Measurements from ENCODE around the gene KMT5B.

Gene KMT5B

DNA sequence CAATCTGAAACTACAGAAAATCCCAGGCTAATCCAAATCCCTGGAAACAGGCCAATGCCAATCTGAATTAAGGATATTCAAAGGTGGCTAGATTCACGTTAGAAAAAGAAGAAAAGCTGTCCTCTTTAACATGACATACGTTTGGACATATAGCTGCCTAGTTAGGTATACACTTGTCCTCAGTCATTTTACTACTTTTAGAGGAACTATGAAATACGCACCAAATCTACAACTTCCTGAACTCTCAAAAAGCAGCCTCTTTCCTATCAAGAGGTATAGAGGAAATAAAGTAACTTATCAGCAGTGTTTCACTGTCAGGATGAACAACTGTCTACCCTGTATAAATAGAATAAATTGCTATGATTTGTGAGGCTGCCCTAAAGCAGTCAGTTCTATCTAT, 24.0 kb downstream of the KMT5B start:
- Histone ChIP-seq H3K27me3 (replicated peaks; ENCODE audit: control insufficient read depth, insufficient read depth, low read length, poor library complexity, severe bottlenecking) (no peaks in the 10 kb centered on the region), H3K4me1 (ENCODE audit: control insufficient read depth, insufficient read depth, low read length, poor library complexity, severe bottlenecking) (peaks cover 4% of the 10 kb centered on the region), H3K4me3 (ENCODE audit: insufficient read depth, low read depth, low read length, poor library complexity, severe bottlenecking) (no peak overlapping the region), H3K36me3 (ENCODE audit: control insufficient read depth, insufficient read depth, low read length) (peaks cover 12% of the 10 kb centered on the region), H3K9me3 (ENCODE audit: control insufficient read depth, low read length) (no peaks in the 10 kb centered on the region), H3K27ac (ENCODE audit: insufficient read depth, low read length, poor library complexity, severe bottlenecking) (no peak overlapping the region)
- DNase-seq = no peak

DNA sequence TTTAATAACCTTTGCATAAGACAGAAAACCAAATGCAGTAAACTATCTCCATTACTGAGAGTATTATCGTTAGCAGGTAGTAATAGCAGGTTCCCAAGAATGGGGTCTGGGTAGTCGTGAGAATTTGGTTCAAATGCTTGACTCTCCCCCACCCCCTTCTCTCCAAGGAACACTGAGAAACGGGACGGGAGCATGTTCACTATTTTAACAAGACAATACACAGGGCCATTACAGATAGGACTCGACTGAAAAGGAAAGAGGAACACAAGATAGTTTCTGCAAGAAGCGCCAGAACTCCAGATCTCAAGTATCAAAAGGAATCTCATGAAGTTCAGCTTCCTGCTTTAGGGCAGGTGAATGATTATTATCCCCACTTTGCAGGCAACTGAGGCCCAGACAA, 27.0 kb downstream of the KMT5B start:
- Histone ChIP-seq H3K9me3 (ENCODE audit: control insufficient read depth, low read length) (no peaks in the 10 kb centered on the region), H3K36me3 (ENCODE audit: control insufficient read depth, insufficient read depth, low read length) (peaks cover 24% of the 10 kb centered on the region)

DNA sequence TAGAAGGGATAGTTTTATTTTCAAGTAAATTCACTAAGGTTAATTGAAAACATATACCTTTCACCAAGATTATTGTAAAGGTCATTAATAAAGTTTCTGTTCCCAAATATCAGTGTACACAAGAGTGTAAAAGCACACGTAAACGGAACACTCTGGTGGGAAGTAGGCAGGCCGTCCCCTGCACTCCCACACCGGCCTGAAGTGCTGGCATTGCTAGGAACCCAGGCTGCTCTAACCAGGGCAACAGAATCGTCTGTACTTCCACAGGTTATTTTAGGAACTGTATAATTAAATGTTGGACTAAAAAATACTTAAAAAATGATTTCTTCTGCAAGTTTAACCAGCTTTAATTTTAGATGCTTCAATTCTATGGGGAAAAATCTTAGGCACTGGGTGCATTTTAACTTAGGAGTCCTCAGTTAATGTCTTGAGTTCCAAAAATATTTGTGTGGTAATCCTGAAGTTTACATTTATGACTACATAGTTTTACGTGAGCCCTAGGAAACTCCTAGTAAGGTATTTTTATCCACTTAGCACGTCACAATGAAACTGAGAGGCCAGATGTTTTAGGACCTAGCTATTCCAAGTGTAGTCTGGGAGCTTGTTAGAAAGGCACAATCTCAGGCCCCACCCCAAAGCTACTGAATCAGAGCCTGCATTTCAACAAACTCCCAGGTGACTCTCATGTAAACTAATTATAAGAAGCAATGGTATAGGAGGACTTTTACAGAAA, 31.2 kb downstream of the KMT5B start:
- peaks cover 35% of the 10 kb centered on the region for H3K36me3 ChIP-seq (ENCODE audit: control insufficient read depth, insufficient read depth, low read length)
- no peak for DNase-seq
- no peaks in the 10 kb centered on the region for H3K4me1 ChIP-seq (ENCODE audit: control insufficient read depth, insufficient read depth, low read length, poor library complexity, severe bottlenecking)

More for the DNA sequence above, 27.0 kb downstream of the KMT5B start:
- H3K4me1 ChIP-seq (ENCODE audit: control insufficient read depth, insufficient read depth, low read length, poor library complexity, severe bottlenecking) = no peaks in the 10 kb centered on the region
- no peaks in the 10 kb centered on the region for H3K27me3 ChIP-seq (replicated peaks; ENCODE audit: control insufficient read depth, insufficient read depth, low read length, poor library complexity, severe bottlenecking)
- no peak overlapping the region for H3K4me3 ChIP-seq (ENCODE audit: insufficient read depth, low read depth, low read length, poor library complexity, severe bottlenecking)
- H3K27ac ChIP-seq (ENCODE audit: insufficient read depth, low read length, poor library complexity, severe bottlenecking) = no peak overlapping the region
- no peak for DNase-seq

DNA sequence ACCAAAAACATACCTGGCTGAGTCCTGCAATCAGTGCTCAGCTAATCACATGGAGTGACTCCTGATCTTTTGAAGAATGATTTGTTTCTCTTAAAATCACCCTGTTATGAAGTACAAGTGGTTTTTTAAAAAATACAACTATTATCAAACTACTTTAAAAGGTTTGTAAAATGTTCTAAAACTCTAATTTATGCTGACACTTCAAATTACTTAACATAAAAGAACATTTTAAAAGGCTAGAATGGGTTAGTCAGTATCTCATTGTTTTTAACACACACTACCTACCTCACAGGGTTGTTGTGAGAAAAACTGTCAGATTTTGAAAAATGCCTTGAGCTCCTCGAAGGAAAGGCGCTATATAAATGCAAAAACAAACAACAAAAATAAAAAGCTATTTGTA, 33.2 kb downstream of the KMT5B start:
- no peaks in the 10 kb centered on the region for H3K4me1 ChIP-seq (ENCODE audit: control insufficient read depth, insufficient read depth, low read length, poor library complexity, severe bottlenecking)
- H3K4me3 ChIP-seq (ENCODE audit: insufficient read depth, low read depth, low read length, poor library complexity, severe bottlenecking) = no peak overlapping the region
- H3K9me3 ChIP-seq (ENCODE audit: control insufficient read depth, low read length) = no peaks in the 10 kb centered on the region
- H3K36me3 ChIP-seq (ENCODE audit: control insufficient read depth, insufficient read depth, low read length) = peaks cover 36% of the 10 kb centered on the region
- DNase-seq = no peak
- H3K27me3 ChIP-seq (replicated peaks; ENCODE audit: control insufficient read depth, insufficient read depth, low read length, poor library complexity, severe bottlenecking) = no peaks in the 10 kb centered on the region
- H3K27ac ChIP-seq (ENCODE audit: insufficient read depth, low read length, poor library complexity, severe bottlenecking) = no peak overlapping the region

More for the DNA sequence above, 31.2 kb downstream of the KMT5B start:
- Histone ChIP-seq H3K27me3 (replicated peaks; ENCODE audit: control insufficient read depth, insufficient read depth, low read length, poor library complexity, severe bottlenecking) (no peaks in the 10 kb centered on the region), H3K4me3 (ENCODE audit: insufficient read depth, low read depth, low read length, poor library complexity, severe bottlenecking) (no peak overlapping the region), H3K27ac (ENCODE audit: insufficient read depth, low read length, poor library complexity, severe bottlenecking) (no peak overlapping the region), H3K9me3 (ENCODE audit: control insufficient read depth, low read length) (no peaks in the 10 kb centered on the region)

DNA sequence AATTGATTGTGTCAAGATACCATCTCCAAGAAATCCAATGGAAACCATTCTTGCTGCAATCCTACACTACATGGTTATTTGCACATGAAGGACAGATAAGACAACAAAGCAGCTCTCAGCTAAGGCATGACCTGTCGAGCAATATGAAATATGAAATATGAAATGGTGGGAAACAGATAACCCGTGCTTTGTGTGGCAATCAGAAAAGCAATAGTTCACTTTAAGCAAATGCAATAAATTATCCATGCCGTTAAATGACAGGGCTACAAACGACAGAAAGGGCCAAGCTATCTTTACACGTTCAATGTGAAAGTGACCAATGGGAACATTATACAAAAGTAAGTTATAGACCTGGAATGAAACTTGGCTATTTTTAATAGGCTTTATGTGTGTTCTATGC, 35.2 kb downstream of the KMT5B start:
- Histone ChIP-seq H3K4me3 (ENCODE audit: insufficient read depth, low read depth, low read length, poor library complexity, severe bottlenecking) (no peak overlapping the region), H3K9me3 (ENCODE audit: control insufficient read depth, low read length) (no peaks in the 10 kb centered on the region), H3K36me3 (ENCODE audit: control insufficient read depth, insufficient read depth, low read length) (peaks cover 44% of the 10 kb centered on the region), H3K4me1 (ENCODE audit: control insufficient read depth, insufficient read depth, low read length, poor library complexity, severe bottlenecking) (no peaks in the 10 kb centered on the region), H3K27ac (ENCODE audit: insufficient read depth, low read length, poor library complexity, severe bottlenecking) (no peak overlapping the region), H3K27me3 (replicated peaks; ENCODE audit: control insufficient read depth, insufficient read depth, low read length, poor library complexity, severe bottlenecking) (no peaks in the 10 kb centered on the region)
- DNase-seq = no peak

DNA sequence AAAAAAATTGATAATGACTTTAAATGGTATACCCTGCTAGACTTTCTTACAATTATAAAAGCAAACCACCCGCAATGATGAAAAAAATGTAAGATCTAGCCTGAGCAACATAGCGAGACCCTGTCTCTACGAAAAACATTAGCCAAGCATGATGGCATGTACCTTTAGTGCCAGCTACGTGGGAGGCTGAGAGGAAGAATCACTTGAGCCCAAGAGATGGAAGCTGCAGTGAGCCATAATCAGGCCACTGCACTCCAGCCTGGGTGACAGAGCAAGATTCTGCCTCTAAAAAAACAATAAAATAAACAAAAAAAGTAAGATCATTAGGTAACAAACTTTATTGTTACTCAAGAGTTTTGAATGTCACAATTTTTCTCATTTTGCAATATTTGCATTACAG, 39.2 kb downstream of the KMT5B start:
- no peak for DNase-seq
- H3K4me3 ChIP-seq (ENCODE audit: insufficient read depth, low read depth, low read length, poor library complexity, severe bottlenecking) = no peak overlapping the region
- H3K9me3 ChIP-seq (ENCODE audit: control insufficient read depth, low read length) = no peaks in the 10 kb centered on the region
- H3K27me3 ChIP-seq (replicated peaks; ENCODE audit: control insufficient read depth, insufficient read depth, low read length, poor library complexity, severe bottlenecking) = no peaks in the 10 kb centered on the region
- H3K27ac ChIP-seq (ENCODE audit: insufficient read depth, low read length, poor library complexity, severe bottlenecking) = no peak overlapping the region
- H3K36me3 ChIP-seq (ENCODE audit: control insufficient read depth, insufficient read depth, low read length) = peaks cover 63% of the 10 kb centered on the region
- no peaks in the 10 kb centered on the region for H3K4me1 ChIP-seq (ENCODE audit: control insufficient read depth, insufficient read depth, low read length, poor library complexity, severe bottlenecking)

DNA sequence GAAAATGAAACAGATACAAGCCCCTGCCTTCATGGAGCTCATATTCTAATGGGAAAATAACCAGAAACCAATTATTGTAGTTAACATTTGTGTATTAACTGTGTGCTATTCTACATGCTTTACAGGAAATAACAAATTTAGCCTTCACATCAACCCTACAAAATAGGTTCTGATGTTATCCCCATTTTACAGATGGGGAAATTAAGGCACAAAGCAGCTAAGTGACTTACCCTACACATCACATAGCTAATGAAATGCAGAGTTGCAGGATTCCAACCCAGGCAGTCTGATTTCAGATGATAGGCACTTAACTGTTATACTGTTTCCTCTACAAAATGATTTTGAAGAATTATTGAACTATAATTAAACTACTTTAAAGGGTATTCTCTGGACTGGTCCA, 43.7 kb downstream of the KMT5B start:
- no peak for DNase-seq
- no peaks in the 10 kb centered on the region for H3K9me3 ChIP-seq (ENCODE audit: control insufficient read depth, low read length)

DNA sequence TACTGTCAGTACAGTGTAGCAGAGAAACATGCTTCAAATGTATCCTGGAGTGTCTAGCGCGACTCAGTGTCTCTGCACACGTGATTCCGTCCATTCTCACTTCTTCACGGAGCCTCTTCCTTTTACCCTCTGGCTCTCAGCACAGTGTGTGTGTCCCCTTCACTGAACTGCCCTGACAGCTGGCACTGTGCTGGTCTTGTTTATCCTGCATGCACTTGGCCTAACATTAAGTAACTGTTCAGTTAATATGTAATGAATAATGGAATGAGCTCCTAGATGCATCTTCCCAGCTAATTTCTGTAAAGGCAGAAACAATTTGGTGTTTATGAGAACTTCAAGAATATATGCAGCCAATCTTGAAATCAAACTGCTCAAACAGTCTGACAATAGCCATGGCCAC, 44.4 kb downstream of the KMT5B start:
- no peak overlapping the region for H3K4me3 ChIP-seq (ENCODE audit: insufficient read depth, low read depth, low read length, poor library complexity, severe bottlenecking)
- DNase-seq = no peak
- no peaks in the 10 kb centered on the region for H3K4me1 ChIP-seq (ENCODE audit: control insufficient read depth, insufficient read depth, low read length, poor library complexity, severe bottlenecking)
- H3K27me3 ChIP-seq (replicated peaks; ENCODE audit: control insufficient read depth, insufficient read depth, low read length, poor library complexity, severe bottlenecking) = no peaks in the 10 kb centered on the region
- no peak overlapping the region for H3K27ac ChIP-seq (ENCODE audit: insufficient read depth, low read length, poor library complexity, severe bottlenecking)
- no peaks in the 10 kb centered on the region for H3K9me3 ChIP-seq (ENCODE audit: control insufficient read depth, low read length)
- peaks cover 67% of the 10 kb centered on the region for H3K36me3 ChIP-seq (ENCODE audit: control insufficient read depth, insufficient read depth, low read length)

More for the DNA sequence above, 43.7 kb downstream of the KMT5B start:
- no peaks in the 10 kb centered on the region for H3K27me3 ChIP-seq (replicated peaks; ENCODE audit: control insufficient read depth, insufficient read depth, low read length, poor library complexity, severe bottlenecking)
- H3K4me3 ChIP-seq (ENCODE audit: insufficient read depth, low read depth, low read length, poor library complexity, severe bottlenecking) = no peak overlapping the region
- no peak overlapping the region for H3K27ac ChIP-seq (ENCODE audit: insufficient read depth, low read length, poor library complexity, severe bottlenecking)
- H3K4me1 ChIP-seq (ENCODE audit: control insufficient read depth, insufficient read depth, low read length, poor library complexity, severe bottlenecking) = no peaks in the 10 kb centered on the region
- H3K36me3 ChIP-seq (ENCODE audit: control insufficient read depth, insufficient read depth, low read length) = peaks cover 67% of the 10 kb centered on the region

DNA sequence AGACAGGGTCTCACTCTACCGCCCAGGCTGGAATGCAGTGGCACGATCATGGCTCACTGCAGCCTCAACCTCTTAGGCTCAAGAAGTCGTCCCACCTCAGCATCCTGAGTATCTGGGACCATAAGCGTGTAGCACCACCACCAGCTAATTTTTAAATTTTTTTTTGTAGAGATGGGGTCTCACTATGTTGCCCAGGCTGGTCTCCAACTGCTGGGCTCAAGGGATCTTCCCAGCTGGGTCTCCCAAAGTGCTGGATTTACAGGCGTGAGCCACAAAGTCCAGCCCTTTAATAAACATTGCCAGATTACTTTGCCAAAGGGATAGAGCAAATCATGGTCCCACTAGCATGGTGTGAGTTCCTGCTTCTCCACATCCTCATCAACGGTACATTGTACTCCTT, 45.6 kb downstream of the KMT5B start:
- H3K4me1 ChIP-seq (ENCODE audit: control insufficient read depth, insufficient read depth, low read length, poor library complexity, severe bottlenecking) = no peaks in the 10 kb centered on the region
- DNase-seq = no peak
- peaks cover 59% of the 10 kb centered on the region for H3K36me3 ChIP-seq (ENCODE audit: control insufficient read depth, insufficient read depth, low read length)
- H3K27ac ChIP-seq (ENCODE audit: insufficient read depth, low read length, poor library complexity, severe bottlenecking) = no peak overlapping the region
- H3K27me3 ChIP-seq (replicated peaks; ENCODE audit: control insufficient read depth, insufficient read depth, low read length, poor library complexity, severe bottlenecking) = no peaks in the 10 kb centered on the region
- H3K4me3 ChIP-seq (ENCODE audit: insufficient read depth, low read depth, low read length, poor library complexity, severe bottlenecking) = no peak overlapping the region
- no peaks in the 10 kb centered on the region for H3K9me3 ChIP-seq (ENCODE audit: control insufficient read depth, low read length)

DNA sequence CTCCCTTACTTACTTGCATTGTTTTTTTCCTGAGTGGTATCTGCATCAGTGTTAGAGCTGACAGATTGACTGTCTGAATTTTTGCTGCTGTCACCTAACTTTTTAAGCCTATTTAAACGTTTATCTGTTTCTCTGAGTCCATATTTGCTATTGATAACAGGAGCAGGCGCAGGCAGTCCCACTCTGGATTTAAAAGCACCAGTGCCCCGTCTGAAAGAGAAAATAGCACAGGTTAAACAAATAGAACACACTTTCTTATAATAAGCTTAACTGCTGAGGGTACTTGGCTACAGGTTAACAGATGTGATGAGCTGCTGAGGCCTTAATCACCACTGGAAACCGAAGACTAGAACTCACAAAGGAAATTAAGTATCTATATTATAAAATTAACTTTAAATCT, 46.1 kb downstream of the KMT5B start:
- H3K36me3 ChIP-seq (ENCODE audit: control insufficient read depth, insufficient read depth, low read length) = peaks cover 57% of the 10 kb centered on the region
- no peaks in the 10 kb centered on the region for H3K27me3 ChIP-seq (replicated peaks; ENCODE audit: control insufficient read depth, insufficient read depth, low read length, poor library complexity, severe bottlenecking)
- H3K27ac ChIP-seq (ENCODE audit: insufficient read depth, low read length, poor library complexity, severe bottlenecking) = no peak overlapping the region
- H3K4me1 ChIP-seq (ENCODE audit: control insufficient read depth, insufficient read depth, low read length, poor library complexity, severe bottlenecking) = no peaks in the 10 kb centered on the region
- H3K9me3 ChIP-seq (ENCODE audit: control insufficient read depth, low read length) = no peaks in the 10 kb centered on the region
- H3K4me3 ChIP-seq (ENCODE audit: insufficient read depth, low read depth, low read length, poor library complexity, severe bottlenecking) = no peak overlapping the region
- DNase-seq = no peak

All from effector memory CD4-positive, alpha-beta T cell (primary cell).